ENCODE results near the gene EML4.

- TF ChIP-seq POLR2A (IDR thresholded peaks at IDR 0.05; ENCODE audit: low read length) (no peak), GATA1 (IDR thresholded peaks at IDR 0.05; ENCODE audit: low read depth, low read length) (no peak)
Observed at GRCh38 chr2:42193722-42194187, 24.6 kb downstream of the EML4 start.
